Upper lobe of left lung (tissue), 6 donors: ENCODE data around the gene ZNF830. TPM values are rescaled to one million over a fixed set of nuclear protein-coding genes. Genes with fewer than 3 reads are reported as not detected.
"Not testable (repeated sequence)": the region's sequence is repeated elsewhere in the genome, so short reads cannot be mapped to it uniquely, and the experiment has no call there.

Experiments
- ATAC-seq, 2 donors: fragments of 200-7000 bp; cut with Tn5 transposase; one replicate each; pipeline ENCODE4 v1.9.1; 2022; ENCODE audit warnings: mild to moderate bottlenecking in 2 of 2, moderate library complexity in 2 of 2; ENCODE audit not compliant: low FRiP score in 2 of 2
- DNase-seq, 2 donors: peaks; one replicate each; pipeline ENCODE4 v3.0.0-alpha.2; 2019 to 2020
- H3K27ac ChIP-seq, 4 donors: fragments of 200-600 bp; sonication (generic); one replicate each; pipeline ENCODE4 v1.5.1; 2016 to 2019
- H3K27me3 ChIP-seq, 4 donors: fragments of 200-600 bp; sonication (generic); one replicate each; pipeline ENCODE4 v1.5.1; 2017 to 2019
- H3K36me3 ChIP-seq, 4 donors: fragments of 200-600 bp; sonication (generic); one replicate each; pipeline ENCODE4 v1.5.1; 2016 to 2019
- H3K4me1 ChIP-seq, 4 donors: fragments of 200-600 bp; sonication (generic); one replicate each; pipeline ENCODE4 v1.5.1; 2018 to 2019
- H3K4me3 ChIP-seq, 4 donors: fragments of 200-600 bp; sonication (generic); one replicate each; pipeline ENCODE4 v1.5.1; 2017 to 2019; ENCODE audit warnings: mild to moderate bottlenecking in 2 of 4, moderate library complexity in 1 of 4
- H3K9me3 ChIP-seq, 4 donors: fragments of 200-600 bp; sonication (generic); one replicate each; pipeline ENCODE4 v1.5.1; 2018 to 2019
- EP300 ChIP-seq, 4 donors: sonication (generic); formaldehyde crosslinking; IDR thresholded peaks; one replicate each; pipeline ENCODE4 v1.5.1; 2017; ENCODE audit warnings: antibody characterized with exemption in 4 of 4, control low read depth in 2 of 4
- POLR2A ChIP-seq, 4 donors: fragments of 450-650 bp; IDR thresholded peaks; one replicate each; pipeline ENCODE4 v1.5.1; 2016 to 2017; ENCODE audit warnings: antibody characterized with exemption in 4 of 4, mild to moderate bottlenecking in 2 of 4
- POLR2AphosphoS5 ChIP-seq, 2 donors: sonication (generic); formaldehyde crosslinking; IDR thresholded peaks; one replicate each; pipeline ENCODE4 v1.5.1; 2017; ENCODE audit warnings: antibody characterized with exemption in 2 of 2
- WGBS, 2 donors: methylation state at CpG; one replicate each; pipeline ENCODE4 v1.1.5; 2017 to 2018; 5-methylcytosine and 5-hydroxymethylcytosine counted together
- total RNA-seq, 6 donors: library from RNA; depleted of rRNA in 4 of 6; stranded (reverse); fragments of >200 nt in 4 of 6; gene quantifications; one replicate each; pipeline versions ENCODE4 v1.1.0 to v1.2.1, GENCODE V29; 2016 to 2021
- TF ChIP-seq, protein P1 (sequence below), 6 experiments: fragments of 450-650 bp in 4 of 6; fragments of 200-600 bp in 2 of 6; sonication (generic) in 2 of 6; IDR thresholded peaks; one replicate each; pipeline ENCODE4 v1.5.1; 2016 to 2019; ENCODE audit warnings: antibody characterized with exemption in 6 of 6
- donor health status: DM: no; HTN: no; CAD: no; lungs with moderate emphysema.
- donor health status: DM: no; HTN: yes; CAD: no; lungs with severe emphysema.

ZNF830 gene
- total RNA-seq, 6 donors from 2014 or later: 9.8 to 29.3 (median 14.1) TPM

DNA sequence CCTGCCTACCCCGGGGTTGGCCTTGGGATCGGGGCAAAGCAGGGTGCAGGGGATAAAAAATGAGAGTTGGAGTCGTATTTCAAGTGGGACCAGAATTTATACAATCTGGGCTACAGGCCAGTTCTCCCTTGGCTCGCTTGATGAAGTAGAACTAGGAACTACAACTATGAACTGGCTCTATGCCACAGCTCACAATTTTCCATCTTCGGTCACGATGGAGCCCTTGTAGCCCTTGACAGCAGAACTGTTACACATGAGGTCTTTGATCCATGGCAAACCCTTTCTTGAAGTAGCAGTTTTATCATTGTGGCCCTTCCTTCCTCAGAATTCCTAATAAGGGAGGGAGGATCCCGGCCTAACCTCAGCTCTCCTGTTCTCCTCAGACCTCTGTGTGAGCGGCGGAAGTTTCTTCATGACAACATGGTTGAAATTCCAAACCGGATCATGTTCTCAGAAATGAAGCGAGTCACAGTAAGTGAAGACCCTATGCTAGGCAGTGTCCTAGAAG, 36.1 kb downstream of the ZNF830 start:
- Histone ChIP-seq H3K4me1 (peaks cover 9 to 16% (median 13%) of the 10 kb centered on the region in 4 donors), H3K36me3 (peaks cover 0 to 85% (median 44%) of the 10 kb centered on the region in 4 donors), H3K27me3 (no peaks in the 10 kb centered on the region), H3K27ac (peak overlapping the region; percentile 27 to 54 (median 49)), H3K4me3 (no peak overlapping the region), H3K9me3 (no peaks in the 10 kb centered on the region)
- ATAC-seq (peak in 1 of 2 donors; percentile 57), DNase-seq (peak in 1 of 2 donors; percentile 64)
- WGBS, 2 donors: 57% methylated on average over 11 of the region's 11 CpGs
- TF ChIP-seq POLR2AphosphoS5 (IDR thresholded peaks at IDR 0.05): no peak
- TF ChIP-seq, protein P1, sequence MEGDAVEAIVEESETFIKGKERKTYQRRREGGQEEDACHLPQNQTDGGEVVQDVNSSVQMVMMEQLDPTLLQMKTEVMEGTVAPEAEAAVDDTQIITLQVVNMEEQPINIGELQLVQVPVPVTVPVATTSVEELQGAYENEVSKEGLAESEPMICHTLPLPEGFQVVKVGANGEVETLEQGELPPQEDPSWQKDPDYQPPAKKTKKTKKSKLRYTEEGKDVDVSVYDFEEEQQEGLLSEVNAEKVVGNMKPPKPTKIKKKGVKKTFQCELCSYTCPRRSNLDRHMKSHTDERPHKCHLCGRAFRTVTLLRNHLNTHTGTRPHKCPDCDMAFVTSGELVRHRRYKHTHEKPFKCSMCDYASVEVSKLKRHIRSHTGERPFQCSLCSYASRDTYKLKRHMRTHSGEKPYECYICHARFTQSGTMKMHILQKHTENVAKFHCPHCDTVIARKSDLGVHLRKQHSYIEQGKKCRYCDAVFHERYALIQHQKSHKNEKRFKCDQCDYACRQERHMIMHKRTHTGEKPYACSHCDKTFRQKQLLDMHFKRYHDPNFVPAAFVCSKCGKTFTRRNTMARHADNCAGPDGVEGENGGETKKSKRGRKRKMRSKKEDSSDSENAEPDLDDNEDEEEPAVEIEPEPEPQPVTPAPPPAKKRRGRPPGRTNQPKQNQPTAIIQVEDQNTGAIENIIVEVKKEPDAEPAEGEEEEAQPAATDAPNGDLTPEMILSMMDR (IDR thresholded peaks at IDR 0.05): no peak
- no peak for TF ChIP-seq EP300 (IDR thresholded peaks at IDR 0.05)
- no peak for TF ChIP-seq POLR2A (IDR thresholded peaks at IDR 0.05)

DNA sequence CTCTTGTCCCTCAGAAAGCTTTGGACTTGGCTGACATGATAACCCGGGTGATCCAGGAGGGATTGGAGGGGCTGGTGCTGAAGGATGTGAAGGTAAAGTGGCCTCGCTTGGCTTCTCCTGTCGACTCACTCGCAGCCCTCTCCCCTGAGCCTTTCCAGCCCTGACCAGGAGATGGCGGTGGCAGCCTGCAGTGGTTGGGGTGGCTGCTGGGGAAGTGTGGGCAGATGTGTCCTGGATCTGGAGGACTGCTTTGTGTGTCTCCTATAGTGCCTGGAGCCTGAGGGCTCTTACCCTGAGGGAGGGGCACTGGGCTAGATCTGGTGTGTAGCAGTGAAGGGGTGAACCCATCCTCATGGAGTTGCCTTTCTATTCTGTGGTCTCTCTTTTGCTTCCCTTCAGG, 36.9 kb downstream of the ZNF830 start:
- WGBS, 2 donors: 55 to 65% methylated on average over 5 of the region's 5 CpGs
- Histone ChIP-seq H3K4me1 (peaks cover 9 to 16% (median 13%) of the 10 kb centered on the region in 4 donors), H3K9me3 (no peaks in the 10 kb centered on the region), H3K27me3 (no peaks in the 10 kb centered on the region), H3K4me3 (no peak overlapping the region), H3K36me3 (peaks cover 0 to 85% (median 42%) of the 10 kb centered on the region in 4 donors), H3K27ac (peak overlapping the region; percentile 27 to 54 (median 49))
- TF ChIP-seq POLR2A (IDR thresholded peaks at IDR 0.05): no peak
- TF ChIP-seq, protein P1 (IDR thresholded peaks at IDR 0.05): peak; percentile 63 to 84 (median 76)
- DNase-seq: peak; percentile 73 to 78
- ATAC-seq: peak; percentile 77 to 87

DNA sequence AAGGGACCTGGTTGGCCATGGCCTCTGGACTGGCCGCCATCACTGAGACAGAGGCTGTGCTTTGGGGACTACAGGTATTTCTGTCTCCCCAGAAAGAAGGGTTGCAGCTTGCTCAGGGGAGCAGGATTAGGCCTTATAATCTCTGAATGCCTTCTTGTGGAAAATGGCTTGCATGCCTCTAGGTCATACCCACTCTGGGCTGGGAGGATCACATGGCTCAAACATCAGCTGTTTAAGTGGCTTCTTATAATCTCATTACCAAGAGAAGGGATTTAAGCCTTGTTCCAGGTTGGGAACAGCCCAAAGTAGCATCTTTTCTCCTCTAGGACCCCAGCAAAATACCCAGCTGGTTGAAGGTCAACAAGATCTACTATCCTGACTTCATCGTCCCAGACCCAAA, 38.1 kb downstream of the ZNF830 start:
- Histone ChIP-seq H3K9me3 (no peaks in the 10 kb centered on the region), H3K27me3 (no peaks in the 10 kb centered on the region), H3K27ac (no peak overlapping the region), H3K4me3 (no peak overlapping the region), H3K36me3 (peaks cover 0 to 85% (median 39%) of the 10 kb centered on the region in 4 donors), H3K4me1 (peaks cover 9 to 16% (median 13%) of the 10 kb centered on the region in 4 donors)
- WGBS, 2 donors: 100% methylated on average over 1 to 2 of the region's 2 CpGs
- TF ChIP-seq EP300 (IDR thresholded peaks at IDR 0.05): no peak
- no peak for TF ChIP-seq POLR2A (IDR thresholded peaks at IDR 0.05)
- no peak for TF ChIP-seq POLR2AphosphoS5 (IDR thresholded peaks at IDR 0.05)
- TF ChIP-seq, protein P1 (IDR thresholded peaks at IDR 0.05): no peak
- no peak for DNase-seq
- ATAC-seq: no peak

DNA sequence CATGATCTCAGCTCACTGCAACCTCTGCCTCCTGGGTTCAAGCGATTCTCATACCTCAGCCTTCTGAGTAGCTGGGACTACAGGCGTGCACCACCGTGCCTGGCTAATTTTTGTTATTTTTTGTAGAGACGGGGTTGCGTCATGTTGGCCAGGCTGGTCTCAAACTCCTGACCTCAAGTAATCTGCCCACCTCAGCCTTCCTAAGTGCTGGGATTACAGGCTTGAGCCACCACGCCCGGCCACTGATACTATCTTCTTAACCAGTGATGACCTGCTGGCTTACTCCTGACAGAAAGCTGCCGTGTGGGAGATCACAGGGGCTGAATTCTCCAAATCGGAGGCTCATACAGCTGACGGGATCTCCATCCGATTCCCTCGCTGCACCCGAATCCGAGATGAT, 39.6 kb downstream of the ZNF830 start:
- not testable (repeated sequence) for H3K4me3 ChIP-seq, DNase-seq, H3K9me3 ChIP-seq, H3K27ac ChIP-seq, H3K27me3 ChIP-seq, ATAC-seq
- 92 to 95% methylated on average over 14 of the region's 14 CpGs for WGBS, 2 donors
- Histone ChIP-seq H3K4me1 (peaks cover 9 to 16% (median 13%) of the 10 kb centered on the region in 4 donors), H3K36me3 (peaks cover 0 to 79% (median 28%) of the 10 kb centered on the region in 4 donors)

DNA sequence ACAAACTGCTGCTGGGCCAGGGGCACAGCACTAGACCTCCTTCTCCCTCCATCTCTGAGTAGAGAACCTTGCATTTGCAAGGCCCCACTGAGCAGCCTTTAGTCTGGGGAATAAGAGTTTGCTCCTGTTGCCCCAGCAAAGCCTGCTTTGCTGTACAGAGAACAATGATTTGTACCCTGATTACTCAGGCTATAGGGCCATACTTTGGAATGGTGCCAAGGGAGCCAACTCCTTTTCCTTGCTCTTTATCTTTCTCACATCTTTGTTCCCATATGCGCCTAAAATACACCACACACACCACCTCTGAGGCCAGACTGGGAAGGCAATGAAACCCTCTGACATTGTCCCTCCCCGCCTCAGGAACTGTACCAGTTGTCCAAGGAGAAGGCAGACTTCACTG, 40.2 kb downstream of the ZNF830 start:
- DNase-seq: no peak
- ATAC-seq: no peak
- H3K4me1 ChIP-seq: peaks cover 9 to 16% (median 12%) of the 10 kb centered on the region in 4 donors
- H3K9me3 ChIP-seq: no peaks in the 10 kb centered on the region
- TF ChIP-seq, protein P1 (IDR thresholded peaks at IDR 0.05): no peak
- TF ChIP-seq EP300 (IDR thresholded peaks at IDR 0.05): no peak
- H3K27me3 ChIP-seq: no peaks in the 10 kb centered on the region
- WGBS, 2 donors: 75 to 86% methylated on average over 2 of the region's 2 CpGs
- no peak overlapping the region for H3K4me3 ChIP-seq
- H3K36me3 ChIP-seq: peaks cover 0 to 73% (median 26%) of the 10 kb centered on the region in 4 donors
- H3K27ac ChIP-seq: no peak overlapping the region
